Neural cell (in vitro differentiated cells): ENCODE measurements around the gene CADPS2.

Experiments used
- CTCF ChIP-seq: fragments of 450-650 bp; IDR thresholded peaks from 2 replicates; pipeline ENCODE4 v1.5.1; 2014; ENCODE audit warnings: antibody characterized with exemption, mild to moderate bottlenecking, moderate library complexity; ENCODE audit not compliant: poor library complexity, severe bottlenecking
- EP300 ChIP-seq: fragments of 450-650 bp; conservative IDR thresholded peaks from 2 replicates; pipeline ENCODE4 v1.6.1; 2014; ENCODE audit warnings: antibody characterized with exemption, mild to moderate bottlenecking, moderate library complexity; ENCODE audit not compliant: poor library complexity, severe bottlenecking
- EZH2 ChIP-seq: fragments of 200-600, 300-800 bp; shearing (Covaris generic), sonication (generic); IDR thresholded peaks from 2 replicates; pipeline ENCODE4 v1.6.1; 2014; ENCODE audit warnings: antibody characterized with exemption, low read length, borderline replicate concordance, mild to moderate bottlenecking; ENCODE audit not compliant: insufficient read depth, poor library complexity, severe bottlenecking
- MXI1 ChIP-seq: fragments of 450-650 bp; conservative IDR thresholded peaks from 2 replicates; pipeline ENCODE4 v1.6.1; 2014; ENCODE audit warnings: antibody characterized with exemption, mild to moderate bottlenecking; ENCODE audit not compliant: poor library complexity, severe bottlenecking
- POLR2AphosphoS5 ChIP-seq: IDR thresholded peaks from 2 replicates; pipeline ENCODE4 v1.6.1; 2012
- RAD21 ChIP-seq: fragments of 450-650 bp; conservative IDR thresholded peaks from 2 replicates; pipeline ENCODE4 v1.6.1; 2014; ENCODE audit warnings: antibody characterized with exemption, mild to moderate bottlenecking, moderate library complexity
- REST ChIP-seq: IDR thresholded peaks from 2 replicates; pipeline ENCODE4 v1.6.1; 2012; ENCODE audit warnings: borderline replicate concordance
- SMC3 ChIP-seq: fragments of 450-650 bp; conservative IDR thresholded peaks from 2 replicates; pipeline ENCODE4 v1.6.1; 2014; ENCODE audit warnings: antibody characterized with exemption, mild to moderate bottlenecking, moderate library complexity; ENCODE audit not compliant: poor library complexity
- TAF1 ChIP-seq: IDR thresholded peaks from 2 replicates; pipeline ENCODE4 v1.6.1; 2012; ENCODE audit warnings: low read depth

GRCh38 chr7:122309421-122309820 lies 576.8 kb downstream of the CADPS2 start:
- no peak for TF ChIP-seq CTCF
- no peak for TF ChIP-seq REST
- no peak for TF ChIP-seq RAD21
- no peak for TF ChIP-seq EZH2
- no peak for TF ChIP-seq EP300
- no peak for TF ChIP-seq SMC3
- no peak for TF ChIP-seq POLR2AphosphoS5
- TF ChIP-seq TAF1: no peak
- no peak for TF ChIP-seq MXI1
